T-cell (primary cell): ENCODE data around the gene THEM4. TPM values are rescaled to one million over a fixed set of nuclear protein-coding genes. Genes with fewer than 3 reads are reported as not detected.
"Not testable (repeated sequence)": the region's sequence is repeated elsewhere in the genome, so short reads cannot be mapped to it uniquely, and the experiment has no call there.

ENCODE experiments used
- ATAC-seq, 4 experiments: fragments of 200-7000 bp in 3 of 4; fragments of 150-1000 bp in 1 of 4; cut with Tn5 transposase; replicated peaks in 1 of 4; 1 replicate in 3 of 4; 2 replicates in 1 of 4; pipeline ENCODE4 v1.10.0; 2021; ENCODE audit warnings: moderate library complexity in 3 of 4, mild to moderate bottlenecking in 2 of 4, moderate number of reproducible peaks in 1 of 4
- CTCF ChIA-PET, 2 donors: fragments of 300-600 bp; sonication (Branson Sonifier 250); formaldehyde crosslinking; loops; one replicate each; lab custom pipeline; 2022; ENCODE audit warnings: antibody characterized with exemption in 2 of 2; lab: Charles Lee
- POLR2A ChIA-PET, 2 donors: fragments of 300-600 bp; sonication (Branson Sonifier 250); formaldehyde crosslinking; loops; one replicate each; lab custom pipeline; 2022; ENCODE audit warnings: antibody characterized with exemption in 2 of 2; lab: Charles Lee
- DNase-seq, 35 experiments: peaks; one replicate each; pipeline versions ENCODE4 v3.0.0 to v3.0.0-alpha.2; 2013 to 2023
- H3K27ac ChIP-seq: one replicate; pipeline ENCODE4 v1.5.1; 2013; ENCODE audit warnings: low read length
- H3K27me3 ChIP-seq, 2 experiments: replicated peaks in 1 of 2; 1 replicate in 1 of 2; 2 replicates in 1 of 2; pipeline versions ENCODE4 v1.6.1 to v1.7.0; 2013; ENCODE audit warnings: low read length in 1 of 2, mixed read lengths in 1 of 2; ENCODE audit not compliant: control insufficient read depth in 2 of 2, insufficient read depth in 2 of 2; ENCODE audit errors: extremely low read depth in 1 of 2
- H3K36me3 ChIP-seq, 2 donors: 1 replicate in 1 of 2; 2 replicates in 1 of 2; pipeline versions ENCODE4 v1.6.1 to v1.7.0; 2013; ENCODE audit warnings: low read length in 1 of 2; ENCODE audit not compliant: control insufficient read depth in 2 of 2, insufficient read depth in 1 of 2; ENCODE audit errors: extremely low read depth in 1 of 2
- H3K4me1 ChIP-seq, 2 experiments: 1 replicate in 1 of 2; 2 replicates in 1 of 2; pipeline versions ENCODE4 v1.6.1 to v1.7.0; 2013; ENCODE audit warnings: low read length in 2 of 2, mixed read lengths in 1 of 2; ENCODE audit not compliant: insufficient read depth in 2 of 2, control insufficient read depth in 1 of 2; ENCODE audit errors: extremely low read depth in 1 of 2
- H3K4me3 ChIP-seq, 2 donors: 1 replicate in 1 of 2; 2 replicates in 1 of 2; pipeline versions ENCODE4 v1.5.1 to v1.7.0; 2013; ENCODE audit warnings: mild to moderate bottlenecking in 2 of 2, low read length in 1 of 2, moderate library complexity in 1 of 2; ENCODE audit not compliant: control insufficient read depth in 1 of 2; ENCODE audit errors: extremely low read depth in 1 of 2
- H3K9me3 ChIP-seq: 2 replicates; pipeline ENCODE4 v1.7.0; 2013
- H3K27ac Mint-ChIP-seq, 2 donors: one replicate each; pipeline ENCODE4 v1.8.0; 2020 to 2021; ENCODE audit warnings: mild to moderate bottlenecking in 2 of 2, mixed read lengths in 2 of 2
- H3K27me3 Mint-ChIP-seq, 2 donors: one replicate each; pipeline ENCODE4 v1.8.0; 2021 to 2022; ENCODE audit warnings: mixed read lengths in 2 of 2
- H3K36me3 Mint-ChIP-seq: one replicate; pipeline ENCODE4 v1.8.0; 2021; ENCODE audit warnings: mixed read lengths
- H3K4me1 Mint-ChIP-seq, 3 donors: one replicate each; pipeline ENCODE4 v1.8.0; 2020 to 2022; ENCODE audit warnings: mixed read lengths in 3 of 3, mild to moderate bottlenecking in 1 of 3
- H3K4me3 Mint-ChIP-seq, 3 donors: one replicate each; pipeline ENCODE4 v1.8.0; 2020 to 2022; ENCODE audit warnings: mild to moderate bottlenecking in 3 of 3, mixed read lengths in 3 of 3, moderate library complexity in 3 of 3
- H3K9me3 Mint-ChIP-seq, 3 donors: one replicate each; pipeline ENCODE4 v1.8.0; 2020 to 2022; ENCODE audit warnings: mixed read lengths in 3 of 3
- WGBS: methylation state at CpG from one replicate; pipeline ENCODE4 v1.1.5; 2013; ENCODE audit warnings: missing lambda C conversion rate; ENCODE audit not compliant: insufficient coverage; 5-methylcytosine and 5-hydroxymethylcytosine counted together
- total RNA-seq, 35 experiments: library from RNA in 6 of 35; stranded (reverse) in 6 of 35; fragments of 120-200 nt in 1 of 35; gene quantifications; one replicate each; pipeline versions ENCODE4 v1.2.1 to v1.2.4 and lab custom pipeline; 2013 to 2026

THEM4 gene
- total RNA-seq, 5 donors from 2014 or later (not counting 1 experiment from before 2014, with no cell fraction given), result 48.2 to 119 (median 97.6) TPM

GRCh38 chr1:151885479-151885878 lies 23.8 kb downstream of the THEM4 start:
- H3K4me3 Mint-ChIP-seq, result no peak overlapping the region
- no peak overlapping the region for H3K27ac ChIP-seq
- 100% methylated on average over 1 of the region's 1 CpG for WGBS
- ChIA-PET POLR2A (no interaction called here), CTCF (no interaction called here)
- no peaks in the 10 kb centered on the region for H3K4me1 ChIP-seq
- no peak overlapping the region for H3K27ac Mint-ChIP-seq
- no peaks in the 10 kb centered on the region for H3K9me3 Mint-ChIP-seq
- no peak overlapping the region for H3K4me3 ChIP-seq
- H3K36me3 Mint-ChIP-seq, result peaks cover 43% of the 10 kb centered on the region
- H3K4me1 Mint-ChIP-seq, result peaks cover 6 to 8% (median 8%) of the 10 kb centered on the region in 3 donors
- DNase-seq, result no peak
- no peaks in the 10 kb centered on the region for H3K27me3 Mint-ChIP-seq
- H3K36me3 ChIP-seq, result peaks cover 0 to 24% of the 10 kb centered on the region in 2 donors
- no peaks in the 10 kb centered on the region for H3K9me3 ChIP-seq
- H3K27me3 ChIP-seq, result no peaks in the 10 kb centered on the region
- ATAC-seq, result no peak

- H3K4me3 Mint-ChIP-seq, H3K9me3 Mint-ChIP-seq: not testable (repeated sequence)
- no CpG with 5 or more reads among the region's 5 CpGs for WGBS
These were observed 24.4 kb downstream of the THEM4 start for GRCh38 chr1:151884879-151885278.

GRCh38 chr1:151884445-151884844 lies 24.9 kb downstream of the THEM4 start:
- H3K4me3 ChIP-seq, DNase-seq, H3K27me3 ChIP-seq, H3K27me3 Mint-ChIP-seq, H3K9me3 ChIP-seq, H3K4me1 Mint-ChIP-seq, H3K4me1 ChIP-seq, H3K4me3 Mint-ChIP-seq, H3K9me3 Mint-ChIP-seq, ATAC-seq, H3K27ac Mint-ChIP-seq, H3K27ac ChIP-seq: not testable (repeated sequence)
- ChIA-PET CTCF (interaction anchor here (0.6 to 0.9 kb wide), 4 partner anchors 13 to 437 kb away, joined by 3 to 4 read pairs (median 3); no protein-coding TSS in a partner anchor), POLR2A (interaction anchor here in 1 of 2 donors (0.6 kb wide), 1 partner anchor 33 kb away, joined by 3 read pairs; no protein-coding TSS in a partner anchor)
- H3K36me3 ChIP-seq, result peaks cover 0 to 20% of the 10 kb centered on the region in 2 donors
- H3K36me3 Mint-ChIP-seq, result peaks cover 42% of the 10 kb centered on the region
- no CpG with 5 or more reads among the region's 3 CpGs for WGBS

More at GRCh38 chr1:151884879-151885278, 24.4 kb downstream of the THEM4 start:
- ATAC-seq, H3K27ac Mint-ChIP-seq, H3K4me1 Mint-ChIP-seq, POLR2A ChIA-PET, H3K9me3 ChIP-seq, H3K27ac ChIP-seq, H3K27me3 Mint-ChIP-seq, DNase-seq, H3K4me1 ChIP-seq, H3K4me3 ChIP-seq, H3K27me3 ChIP-seq: not testable (repeated sequence)
- CTCF ChIA-PET, result interaction anchor here in 1 of 2 donors (0.6 to 0.9 kb wide), 3 partner anchors 13 to 438 kb away, joined by 3 to 4 read pairs (median 3); no protein-coding TSS in a partner anchor
- H3K36me3 ChIP-seq, result peaks cover 0 to 20% of the 10 kb centered on the region in 2 donors
- peaks cover 44% of the 10 kb centered on the region for H3K36me3 Mint-ChIP-seq

- ATAC-seq, DNase-seq, H3K4me1 ChIP-seq, H3K4me3 Mint-ChIP-seq, H3K4me3 ChIP-seq, H3K9me3 Mint-ChIP-seq, H3K9me3 ChIP-seq, H3K27me3 ChIP-seq, H3K27ac ChIP-seq, H3K27ac Mint-ChIP-seq, H3K4me1 Mint-ChIP-seq, H3K27me3 Mint-ChIP-seq: not testable (repeated sequence)
- peaks cover 0 to 20% of the 10 kb centered on the region in 2 donors for H3K36me3 ChIP-seq
- CTCF ChIA-PET, result interaction anchor here in 1 of 2 donors (0.6 kb wide), 1 partner anchor 25 kb away, joined by 3 read pairs; no protein-coding TSS in a partner anchor
- peaks cover 38% of the 10 kb centered on the region for H3K36me3 Mint-ChIP-seq
- POLR2A ChIA-PET, result interaction anchor here in 1 of 2 donors (0.6 kb wide), 2 partner anchors 33 to 676 kb away, joined by 3 to 8 read pairs; no protein-coding TSS in a partner anchor
- WGBS, result no CpG with 5 or more reads among the region's 4 CpGs
These were observed 25.4 kb downstream of the THEM4 start for GRCh38 chr1:151883898-151884297.

GRCh38 chr1:151882918-151883317 lies 26.4 kb downstream of the THEM4 start:
- H3K36me3 Mint-ChIP-seq, result peaks cover 36% of the 10 kb centered on the region
- H3K4me3 Mint-ChIP-seq, result peak overlapping the region in 1 of 3 donors; percentile 26
- H3K9me3 Mint-ChIP-seq, H3K27me3 Mint-ChIP-seq, H3K4me3 ChIP-seq, H3K27ac Mint-ChIP-seq, DNase-seq, H3K4me1 Mint-ChIP-seq, H3K4me1 ChIP-seq, ATAC-seq, H3K9me3 ChIP-seq, H3K27me3 ChIP-seq, H3K27ac ChIP-seq: not testable (repeated sequence)
- 100% methylated on average over 1 of the region's 5 CpGs for WGBS
- CTCF ChIA-PET, result interaction anchor here in 1 of 2 donors (0.7 to 0.9 kb wide), 3 partner anchors 104 to 122 kb away, joined by 3 to 4 read pairs (median 3); no protein-coding TSS in a partner anchor
- H3K36me3 ChIP-seq, result peaks cover 0 to 17% of the 10 kb centered on the region in 2 donors
- POLR2A ChIA-PET, result interaction anchor here in 1 of 2 donors (0.7 kb wide), 1 partner anchor 8 kb away, joined by 12 read pairs; no protein-coding TSS in a partner anchor

- Histone ChIP-seq H3K4me1 (no peaks in the 10 kb centered on the region), H3K27ac (no peak overlapping the region), H3K36me3 (peaks cover 0 to 16% of the 10 kb centered on the region in 2 donors), H3K27me3 (no peaks in the 10 kb centered on the region), H3K9me3 (no peaks in the 10 kb centered on the region), H3K4me3 (no peak overlapping the region)
- Mint-ChIP-seq H3K4me3 (no peak overlapping the region), H3K36me3 (peaks cover 35% of the 10 kb centered on the region), H3K9me3 (no peaks in the 10 kb centered on the region), H3K27ac (no peak overlapping the region), H3K27me3 (no peaks in the 10 kb centered on the region), H3K4me1 (peaks cover 0 to 4% (median 2%) of the 10 kb centered on the region in 3 donors)
- no peak for DNase-seq
- WGBS, result no CpG with 5 or more reads among the region's 2 CpGs
- ChIA-PET CTCF (interaction anchor here (0.6 to 1.3 kb wide), 6 partner anchors 8 to 692 kb away, joined by 3 to 4 read pairs (median 3); partner anchors contain the start of gene VPS72 (in 1 of the 2)), POLR2A (interaction anchor here in 1 of 2 donors (0.7 kb wide), 1 partner anchor 9 kb away, joined by 12 read pairs; no protein-coding TSS in a partner anchor)
- ATAC-seq, result no peak
These were observed 26.8 kb downstream of the THEM4 start for GRCh38 chr1:151882466-151882865.
